RWPE2 (cell line): ENCODE results near the gene MRPL55.
A peak's percentile ranks its signal among the peaks of the same experiment; 100 is the strongest.

ENCODE experiments used
- ATAC-seq: fragments of 200-7000 bp; cut with Tn5 transposase; 3 replicates; pipeline ENCODE4 v1.9.1; 2021; ENCODE audit warnings: low read depth
- DNase-seq: peaks from one replicate; pipeline ENCODE4 v3.0.0-alpha.2; 2020; ENCODE audit warnings: low spot score
- H3K27ac ChIP-seq: fragments of 450-650 bp; 2 replicates; pipeline ENCODE4 v1.5.1; 2017; ENCODE audit warnings: mild to moderate bottlenecking; ENCODE audit not compliant: poor library complexity, severe bottlenecking
- H3K27me3 ChIP-seq: fragments of 250-450 bp; sonication (Bioruptor Pico); 2 replicates; pipeline ENCODE4 v1.5.1; 2021; ENCODE audit warnings: mild to moderate bottlenecking, moderate library complexity; ENCODE audit not compliant: insufficient read depth, poor library complexity, severe bottlenecking
- H3K36me3 ChIP-seq: fragments of 250-450 bp; sonication (Bioruptor Pico); 2 replicates; pipeline ENCODE4 v1.5.1; 2020; ENCODE audit warnings: low read depth, mild to moderate bottlenecking, moderate library complexity
- H3K4me1 ChIP-seq: fragments of 250-450 bp; sonication (Bioruptor Pico); 2 replicates; pipeline ENCODE4 v1.5.1; 2021; ENCODE audit warnings: mild to moderate bottlenecking, moderate library complexity; ENCODE audit not compliant: insufficient read depth, poor library complexity, severe bottlenecking
- H3K4me3 ChIP-seq: fragments of 250-450 bp; sonication (Bioruptor Pico); 2 replicates; pipeline ENCODE4 v1.5.1; 2021; ENCODE audit warnings: mild to moderate bottlenecking, moderate library complexity; ENCODE audit not compliant: severe bottlenecking
- H3K9me3 ChIP-seq: fragments of 250-450 bp; sonication (Bioruptor Pico); 2 replicates; pipeline ENCODE4 v1.5.1; 2021; ENCODE audit warnings: mild to moderate bottlenecking, moderate library complexity; ENCODE audit not compliant: severe bottlenecking
- CTCF ChIP-seq: fragments of 450-650 bp; IDR thresholded peaks from one replicate; pipeline ENCODE4 v1.5.1; 2017; ENCODE audit warnings: mild to moderate bottlenecking, moderate library complexity; ENCODE audit not compliant: poor library complexity, severe bottlenecking

Gene MRPL55

GRCh38 chr1:228061411-228062084, 47.6 kb downstream of the MRPL55 start:
- H3K36me3 ChIP-seq: no peaks in the 10 kb centered on the region
- no peak for TF ChIP-seq CTCF
- H3K27me3 ChIP-seq: no peaks in the 10 kb centered on the region
- H3K9me3 ChIP-seq: no peaks in the 10 kb centered on the region
- peak; percentile 23 for DNase-seq
- no peaks in the 10 kb centered on the region for H3K4me1 ChIP-seq
- ATAC-seq: no peak
- H3K4me3 ChIP-seq: no peak overlapping the region
- peak overlapping the region; percentile 52 for H3K27ac ChIP-seq

GRCh38 chr1:228060458-228061190, 48.5 kb downstream of the MRPL55 start:
- no peaks in the 10 kb centered on the region for H3K27me3 ChIP-seq
- peak; percentile 34 for ATAC-seq
- peak overlapping the region; percentile 48 for H3K4me3 ChIP-seq
- H3K27ac ChIP-seq: peak overlapping the region; percentile 52
- peak; percentile 36 for DNase-seq
- no peaks in the 10 kb centered on the region for H3K36me3 ChIP-seq
- no peak for TF ChIP-seq CTCF
- H3K9me3 ChIP-seq: no peaks in the 10 kb centered on the region
- no peaks in the 10 kb centered on the region for H3K4me1 ChIP-seq

- peak; percentile 84 for ATAC-seq
- Histone ChIP-seq H3K27ac (peak overlapping the region; percentile 52), H3K36me3 (no peaks in the 10 kb centered on the region), H3K4me1 (no peaks in the 10 kb centered on the region), H3K27me3 (no peaks in the 10 kb centered on the region), H3K9me3 (no peaks in the 10 kb centered on the region), H3K4me3 (peak overlapping the region; percentile 48)
- TF ChIP-seq CTCF: no peak
- peak; percentile 91 for DNase-seq
These were observed 49.3 kb downstream of the MRPL55 start for GRCh38 chr1:228059634-228060457.

GRCh38 chr1:228058949-228059633, 50.0 kb downstream of the MRPL55 start:
- ATAC-seq: no peak
- H3K4me3 ChIP-seq: peak overlapping the region; percentile 48
- no peak overlapping the region for H3K27ac ChIP-seq
- no peaks in the 10 kb centered on the region for H3K27me3 ChIP-seq
- H3K36me3 ChIP-seq: no peaks in the 10 kb centered on the region
- peak; percentile 31 for DNase-seq
- H3K9me3 ChIP-seq: no peaks in the 10 kb centered on the region
- H3K4me1 ChIP-seq: no peaks in the 10 kb centered on the region
- no peak for TF ChIP-seq CTCF
